GM21447 (cell line): ENCODE data around the gene AIMP2.
"Not testable (repeated sequence)": the region's sequence is repeated elsewhere in the genome, so short reads cannot be mapped to it uniquely, and the experiment has no call there.

ENCODE experiments used
- ATAC-seq: cut with Tn5 transposase; IDR thresholded peaks from one replicate; pipeline ENCODE4 v1.9.1; 2021; ENCODE audit not compliant: unreplicated experiment

The AIMP2 gene

DNA sequence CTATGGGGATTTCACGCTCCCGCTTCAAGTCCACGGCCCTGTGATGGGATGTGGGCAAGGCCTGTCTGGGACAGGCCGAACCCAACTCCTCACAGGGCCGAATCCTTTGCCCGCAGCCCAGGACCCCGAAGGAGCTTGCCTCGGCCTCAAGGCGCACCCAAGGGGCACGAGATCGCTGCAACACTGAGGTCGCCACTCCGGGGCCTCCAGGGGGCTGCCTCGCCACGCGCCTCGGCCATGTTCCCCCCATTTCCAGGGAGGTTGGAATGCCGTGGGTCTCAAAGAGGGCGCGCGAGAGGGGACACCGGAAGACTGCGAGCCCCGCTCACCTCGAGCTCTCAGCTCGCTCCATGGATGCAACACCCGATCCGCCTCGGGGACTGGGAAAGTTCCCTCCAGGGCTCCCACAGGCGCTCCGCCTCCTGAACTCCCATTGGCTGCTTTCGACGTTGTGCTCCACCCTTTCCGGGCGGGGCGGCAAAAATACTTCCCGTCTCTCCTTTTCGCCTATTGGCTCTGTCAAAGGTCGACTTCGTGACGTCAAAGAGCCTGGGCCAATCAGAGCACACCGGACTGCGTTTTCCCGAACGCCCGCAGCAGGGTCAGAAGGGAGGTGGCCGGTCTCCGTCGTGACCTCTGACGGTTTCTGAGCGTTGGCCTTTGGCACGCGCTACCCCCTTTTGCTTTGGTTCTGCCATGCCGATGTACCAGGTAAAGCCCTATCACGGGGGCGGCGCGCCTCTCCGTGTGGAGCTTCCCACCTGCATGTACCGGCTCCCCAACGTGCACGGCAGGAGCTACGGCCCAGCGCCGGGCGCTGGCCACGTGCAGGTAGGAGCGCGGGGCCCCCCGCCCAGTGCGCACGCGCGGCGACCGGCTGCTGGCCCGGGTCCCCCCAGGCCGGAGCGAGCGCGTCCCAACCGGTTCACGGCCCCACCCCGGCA, at the start of gene AIMP2, which contains the start of gene PMS2:
Gene AIMP2, plus strand, starts transcription at position 605 of the 944 bp plus-strand sequence. Its CDS starts 92 bp downstream, at position 697.
Gene PMS2, minus strand, starts transcription at position 382 of the 944 bp plus-strand sequence. Its CDS starts 30 bp downstream, at position 352.
- peak; percentile 93 for ATAC-seq

GRCh38 chr7:5963205-5963604, 45.9 kb upstream of the AIMP2 start:
- ATAC-seq, result not testable (repeated sequence)

GRCh38 chr7:5963810-5964209, 45.3 kb upstream of the AIMP2 start:
- not testable (repeated sequence) for ATAC-seq

- ATAC-seq, result not testable (repeated sequence)
Measured at GRCh38 chr7:5970347-5970911, 38.6 kb upstream of the AIMP2 start, which contains the start of gene RSPH10B. TSS of gene RSPH10B (minus strand) at chr7:5970689. CDS start at chr7:5967116, 3,573 bp downstream.

DNA sequence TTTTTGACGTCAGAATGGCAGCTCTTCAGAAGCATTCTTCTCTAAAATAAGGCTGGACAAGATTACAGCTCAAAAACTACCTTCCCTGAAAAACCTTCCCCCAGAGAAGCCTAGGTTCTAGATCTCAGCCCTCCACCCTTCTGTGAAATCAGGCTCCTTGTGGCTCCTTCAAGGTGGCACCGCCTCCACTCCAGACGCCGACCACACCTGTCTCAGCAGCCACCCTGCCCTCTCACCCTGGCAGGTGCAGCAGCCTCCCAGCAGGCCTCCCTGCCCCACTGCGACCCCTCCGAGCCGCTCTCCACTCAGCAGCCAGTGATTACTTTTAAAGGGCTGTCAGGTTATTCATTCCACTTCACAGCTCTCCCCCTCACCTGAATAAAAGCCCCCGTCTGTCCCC, 35.5 kb upstream of the AIMP2 start:
- ATAC-seq, result not testable (repeated sequence)

DNA sequence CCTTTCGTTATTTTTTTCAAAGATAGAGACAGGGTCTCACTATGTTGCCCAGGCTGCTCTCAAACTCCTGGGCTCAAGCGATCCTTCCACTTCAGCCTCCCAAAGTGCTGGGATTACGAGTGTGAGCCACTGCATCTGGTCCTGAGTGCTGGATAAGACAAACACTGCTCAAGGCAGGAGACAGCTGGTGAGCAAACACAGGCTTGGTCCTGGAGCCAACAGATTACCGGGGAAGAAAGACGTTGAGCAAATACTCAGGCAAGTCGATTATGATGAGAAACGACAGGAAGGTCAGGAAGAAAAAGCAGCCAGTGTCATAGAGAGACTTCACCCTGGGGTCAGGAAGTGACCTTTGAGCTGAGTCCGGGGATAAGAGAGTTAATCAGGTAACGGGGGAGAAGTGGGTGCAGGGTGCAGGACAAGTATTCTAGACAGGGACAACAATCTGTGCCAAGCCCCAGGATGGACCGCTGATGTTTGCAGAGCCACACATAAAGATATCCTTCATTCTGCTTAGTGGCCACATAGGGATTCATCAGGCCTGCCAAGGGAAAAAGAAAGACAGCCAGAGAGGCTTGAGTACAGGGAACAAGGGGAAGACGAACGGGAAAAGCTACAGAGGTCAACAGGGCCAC, 29.3 kb upstream of the AIMP2 start:
- ATAC-seq, result not testable (repeated sequence)

GRCh38 chr7:5987061-5987460, 22.0 kb upstream of the AIMP2 start:
- ATAC-seq, result not testable (repeated sequence)

DNA sequence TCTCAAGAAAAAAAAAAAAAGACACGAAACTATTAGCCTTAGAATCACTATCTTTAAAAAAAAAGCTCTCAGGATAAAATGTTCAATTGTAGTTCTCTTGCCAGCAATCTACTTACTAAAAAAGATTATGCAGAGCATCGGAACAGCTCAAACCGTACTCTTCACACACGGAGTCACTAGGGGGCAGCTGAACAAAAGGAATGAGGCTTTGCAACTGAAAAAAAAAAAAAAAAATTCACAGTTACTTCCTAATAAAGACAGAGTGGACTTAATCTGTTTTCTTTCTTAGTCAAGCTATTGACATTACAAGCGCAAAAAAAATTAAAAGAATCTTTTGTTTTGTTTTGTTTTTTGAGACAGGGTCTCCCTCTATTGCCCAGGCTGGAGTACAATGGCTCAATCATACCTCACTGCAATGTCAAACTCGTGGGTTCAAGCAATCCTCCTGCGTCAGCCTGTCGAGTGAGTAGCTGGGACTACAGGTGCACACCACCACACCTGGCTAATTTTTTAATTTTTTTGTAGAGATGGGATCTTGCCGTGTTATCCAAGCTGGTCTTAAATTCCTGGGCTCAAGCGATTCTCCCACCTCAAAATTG, 11.8 kb upstream of the AIMP2 start:
- ATAC-seq, result no peak

DNA sequence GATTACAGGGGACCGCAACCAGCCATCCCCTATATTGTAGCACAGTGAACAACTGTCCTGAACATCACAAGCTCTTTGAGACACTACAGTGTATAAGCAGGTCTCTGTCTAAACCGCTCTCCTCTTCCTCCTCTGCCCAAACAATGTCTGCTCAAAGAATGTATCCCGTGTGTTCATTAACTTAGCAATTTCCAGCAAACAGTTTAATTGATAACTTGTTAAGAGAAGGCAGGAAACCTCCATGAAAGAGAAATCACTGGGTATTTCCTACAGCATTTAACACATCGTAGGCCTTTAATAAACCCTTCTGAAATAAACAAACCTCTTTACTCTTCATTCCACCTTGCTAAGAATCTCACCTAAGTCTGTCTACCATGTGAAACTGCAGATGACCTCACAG, 1.7 kb upstream of the AIMP2 start:
- ATAC-seq, result no peak

DNA sequence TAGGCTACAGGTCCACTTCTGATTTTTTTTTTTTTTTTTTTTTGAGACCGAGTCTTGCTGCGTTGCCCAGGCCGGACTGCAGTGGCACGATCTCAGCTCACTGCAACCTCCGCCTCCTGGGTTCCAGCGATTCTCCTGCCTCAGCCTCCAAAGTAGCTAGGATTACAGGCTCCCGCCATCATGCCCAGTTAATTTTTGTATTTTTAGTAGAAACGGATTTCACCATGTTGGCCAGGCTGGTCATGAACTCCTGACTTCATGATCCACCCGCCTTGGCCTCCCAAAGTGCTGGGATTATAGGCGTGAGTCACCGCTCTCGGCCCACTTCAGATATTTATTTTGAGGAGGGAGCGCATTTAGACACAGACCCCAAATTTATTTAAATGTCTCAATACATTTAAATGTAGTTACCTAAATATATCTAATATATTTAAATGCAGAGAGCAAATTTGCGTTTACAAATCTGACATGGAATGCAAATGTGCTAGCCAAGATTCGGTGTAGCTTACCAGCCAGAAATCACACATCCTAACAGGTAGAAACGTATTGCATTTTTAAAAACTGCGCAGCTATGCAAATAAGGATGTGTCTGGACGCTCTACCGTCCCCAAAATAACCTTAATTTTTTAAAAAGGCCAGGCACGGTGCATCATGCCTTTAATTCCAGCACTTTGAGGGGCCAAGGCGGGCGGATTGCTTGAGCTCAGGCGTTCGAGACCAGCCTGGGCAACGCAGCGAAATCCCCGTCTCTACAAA, 1.1 kb upstream of the AIMP2 start:
- not testable (repeated sequence) for ATAC-seq

DNA sequence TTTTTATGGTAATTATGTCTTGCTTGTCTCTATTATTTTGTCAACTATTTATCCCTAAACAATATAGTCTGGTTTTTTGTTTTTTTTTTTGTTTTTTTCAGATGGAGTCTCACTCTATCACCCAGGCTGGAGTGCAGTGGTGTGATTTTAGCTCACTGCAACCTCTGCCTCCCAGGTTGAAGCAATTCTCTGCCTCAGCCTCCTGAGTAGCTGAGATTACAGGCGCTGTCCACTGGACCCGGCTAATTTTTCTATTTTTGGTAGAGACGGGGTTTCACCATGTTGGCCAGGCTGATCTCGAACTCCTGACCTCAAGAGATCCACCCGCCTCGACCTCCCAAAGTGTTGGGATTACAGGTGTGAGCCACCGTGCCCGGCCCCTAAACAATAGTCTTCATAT, 1.3 kb downstream of the AIMP2 start:
- ATAC-seq, result not testable (repeated sequence)

DNA sequence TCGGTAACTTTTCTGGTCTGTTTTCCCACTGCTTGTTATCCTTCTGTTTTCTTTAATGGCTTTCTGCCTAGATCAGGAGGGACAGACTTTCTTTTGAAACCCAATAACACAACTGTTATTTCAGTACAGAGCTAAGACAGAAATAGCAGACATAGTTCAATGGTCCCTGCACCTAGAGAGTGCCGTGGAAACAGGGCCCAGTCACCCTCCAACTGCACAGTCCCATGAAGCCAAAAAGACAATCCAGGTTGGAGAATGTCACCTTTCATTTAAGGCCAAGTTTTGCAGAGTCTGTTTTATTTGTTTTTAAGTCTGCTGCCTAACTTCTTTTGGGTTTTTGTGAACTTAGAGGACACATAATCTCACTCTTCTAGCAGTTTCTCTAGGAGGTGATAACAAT, 2.5 kb downstream of the AIMP2 start:
- ATAC-seq, result no peak

DNA sequence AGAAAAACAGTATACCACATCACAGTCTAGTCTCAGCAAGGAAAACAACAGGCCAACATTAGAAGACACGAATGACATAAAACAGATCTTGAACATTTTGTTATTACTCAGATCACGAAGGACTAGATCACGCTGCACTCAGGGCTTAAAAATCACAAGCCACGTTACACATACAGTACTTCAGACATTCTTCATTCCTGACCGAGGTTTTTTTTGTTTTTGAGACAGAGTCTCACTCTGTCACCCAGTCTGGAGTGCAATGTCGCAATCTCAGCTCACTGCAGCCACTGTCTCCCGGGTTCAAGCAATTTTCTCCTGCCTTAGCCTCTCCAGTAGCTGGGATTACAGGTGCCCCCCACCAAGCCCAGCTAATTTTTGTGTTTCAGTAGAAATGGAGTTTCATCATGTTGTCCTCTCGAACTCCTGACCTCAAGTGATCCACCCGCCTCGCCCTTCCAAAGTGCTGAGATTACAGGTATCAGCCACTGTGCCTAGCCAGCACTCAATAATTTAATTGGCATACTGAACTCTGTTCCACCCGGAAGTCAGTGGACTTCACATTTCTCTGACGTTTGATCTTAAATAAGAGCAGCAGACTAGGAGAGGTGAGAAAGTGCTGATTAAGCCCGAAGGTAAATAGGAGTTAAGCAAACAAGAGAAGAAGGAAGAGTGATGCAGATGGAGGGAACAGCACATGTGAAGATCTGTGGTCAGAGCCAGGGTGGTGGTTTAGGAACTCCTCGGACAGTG, 3.5 kb downstream of the AIMP2 start:
- no peak for ATAC-seq

DNA sequence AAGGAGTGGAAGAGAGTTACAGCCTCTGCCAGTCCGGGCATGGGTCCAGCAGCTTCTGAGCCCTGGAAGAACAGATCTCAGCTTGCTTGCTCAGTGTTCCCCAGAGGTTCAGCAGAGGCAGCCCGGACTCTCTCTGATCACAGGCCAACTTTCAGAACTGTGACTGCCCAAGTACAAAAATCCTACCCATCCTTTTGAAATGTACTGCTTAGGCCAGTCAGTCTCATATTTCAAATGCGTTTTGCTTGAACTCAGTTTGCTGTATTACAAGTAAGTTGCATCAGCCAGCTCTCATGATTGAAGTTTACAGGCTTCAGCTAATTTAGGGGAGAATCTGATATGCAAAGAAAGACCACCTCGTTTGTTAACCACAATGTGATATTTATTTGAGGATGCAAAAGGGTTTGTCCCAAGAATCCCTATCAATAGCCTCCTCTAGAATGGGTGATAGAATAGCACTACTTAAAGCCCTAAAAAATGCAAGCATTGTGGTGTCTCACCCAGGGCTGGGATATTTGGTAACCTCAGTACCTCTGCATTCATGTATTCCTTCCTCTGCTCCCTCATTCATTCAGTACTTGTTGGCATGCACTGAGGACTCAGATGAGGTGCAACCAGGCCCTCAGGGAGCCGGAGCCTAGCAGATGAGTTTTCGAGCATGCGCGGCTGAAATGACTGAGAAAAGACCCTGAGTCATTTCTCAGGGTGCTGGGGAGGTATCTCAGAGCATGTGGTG, 7.0 kb downstream of the AIMP2 start:
- ATAC-seq, result no peak

- no peak for ATAC-seq
Measured at GRCh38 chr7:6016653-6016966, 7.5 kb downstream of the AIMP2 start.

GRCh38 chr7:6020371-6021286, 11.6 kb downstream of the AIMP2 start:
- ATAC-seq, result no peak

- no peak for ATAC-seq
Measured at GRCh38 chr7:6022707-6023106, 13.6 kb downstream of the AIMP2 start.

DNA sequence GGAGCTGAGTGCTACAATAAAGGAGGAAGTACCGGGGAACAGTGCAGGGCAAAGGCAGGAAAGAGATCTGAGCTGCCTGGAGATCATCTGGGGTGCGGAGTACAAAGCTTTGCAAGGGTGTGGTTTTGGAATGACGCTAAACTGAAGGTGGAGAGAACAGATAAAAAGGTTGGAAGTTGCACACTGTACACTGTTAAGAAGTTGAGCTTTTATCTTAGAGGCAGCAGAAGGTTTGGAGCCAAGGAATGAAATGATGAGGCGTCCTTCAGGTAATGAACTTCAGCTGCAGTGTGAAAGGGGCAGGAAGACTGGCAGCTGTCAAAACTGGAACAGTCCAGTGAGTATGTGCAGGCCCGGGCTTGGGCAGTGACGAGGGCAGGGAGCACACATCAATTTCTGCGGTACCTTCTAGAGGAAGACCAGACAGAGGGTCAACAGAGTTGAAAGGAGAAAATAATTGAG, 14.9 kb downstream of the AIMP2 start:
- no peak for ATAC-seq
